Aorta (tissue), 5 donors: ENCODE measurements around the gene RFFL. TPM values are rescaled to one million over a fixed set of nuclear protein-coding genes. Genes with fewer than 3 reads are reported as not detected.
"Not testable (repeated sequence)": the region's sequence is repeated elsewhere in the genome, so short reads cannot be mapped to it uniquely, and the experiment has no call there.

Source experiments
- ATAC-seq: fragments of 200-7000 bp; cut with Tn5 transposase; one replicate; pipeline ENCODE4 v1.9.1; 2022; ENCODE audit warnings: moderate library complexity; ENCODE audit not compliant: low FRiP score
- DNase-seq, 2 donors: peaks; one replicate each; pipeline ENCODE4 v3.0.0-alpha.2; 2020
- H3K27ac ChIP-seq, 2 donors: one replicate each; pipeline ENCODE4 v1.5.1; 2013; ENCODE audit warnings: low read length in 2 of 2, mild to moderate bottlenecking in 2 of 2, moderate library complexity in 2 of 2, control low read depth in 1 of 2, inconsistent platforms in 1 of 2, low read depth in 1 of 2
- H3K27me3 ChIP-seq, 2 donors: one replicate each; pipeline ENCODE4 v1.6.1; 2013; ENCODE audit warnings: control low read depth in 1 of 2, low read length in 1 of 2, mild to moderate bottlenecking in 1 of 2, moderate library complexity in 1 of 2; ENCODE audit not compliant: insufficient read depth in 2 of 2, control insufficient read depth in 1 of 2
- H3K36me3 ChIP-seq, 2 donors: one replicate each; pipeline ENCODE4 v1.6.1; 2013; ENCODE audit warnings: control low read depth in 1 of 2, low read length in 1 of 2, mild to moderate bottlenecking in 1 of 2; ENCODE audit not compliant: insufficient read depth in 2 of 2, control insufficient read depth in 1 of 2
- H3K4me1 ChIP-seq, 2 donors: one replicate each; pipeline ENCODE4 v1.6.1; 2013; ENCODE audit warnings: low read length in 2 of 2, control low read depth in 1 of 2, mild to moderate bottlenecking in 1 of 2, moderate library complexity in 1 of 2; ENCODE audit not compliant: insufficient read depth in 2 of 2, control insufficient read depth in 1 of 2
- H3K4me3 ChIP-seq, 2 donors: one replicate each; pipeline ENCODE4 v1.5.1; 2013; ENCODE audit warnings: low read length in 2 of 2, control low read depth in 1 of 2, mild to moderate bottlenecking in 1 of 2
- H3K9me3 ChIP-seq: one replicate; pipeline ENCODE4 v1.6.1; 2013; ENCODE audit warnings: mild to moderate bottlenecking, low read length; ENCODE audit not compliant: control insufficient read depth
- WGBS, 2 donors: extraction: QIAGEN DNeasy Blood & Tissue Kit; methylation state at CpG; one replicate each; pipeline ENCODE4 v1.1.7; 2013; 5-methylcytosine and 5-hydroxymethylcytosine counted together
- intact Hi-C, 2 donors: fragments of 100-400 bp; cut with DNase I; formaldehyde crosslinking; loops; one replicate each; pipeline versions ENCODE4 v1.14.2 to v1.15.0; 2022
- polyA plus RNA-seq, 2 donors: library from polyadenylated mRNA; stranded (reverse); fragments of 200-250 nt; gene quantifications; one replicate each; pipeline ENCODE4 v1.2.3, GENCODE V29; 2013
- total RNA-seq, 2 donors: library from RNA; stranded (reverse); fragmentation: NEBNext Ultra II Directional; extraction: Animal tissue kit (Norgen Biotek cat#: 25700); gene quantifications; one replicate each; pipeline ENCODE4 v1.2.1, GENCODE V29; 2021
- donor health status: healthy with polysubstance abuse.
- donor health status: Bipolar disorder and iron deficiency.
- donor health status: DM: no; HTN: no; CAD: no.
- donor health status: DM: no; HTN: no; CAD: no.
- donor health status: DM: yes; HTN: yes; CAD: no.

Gene RFFL
- total and polyA plus RNA-seq, 4 donors, result 11.4 to 25.1 (median 22.2) TPM

DNA sequence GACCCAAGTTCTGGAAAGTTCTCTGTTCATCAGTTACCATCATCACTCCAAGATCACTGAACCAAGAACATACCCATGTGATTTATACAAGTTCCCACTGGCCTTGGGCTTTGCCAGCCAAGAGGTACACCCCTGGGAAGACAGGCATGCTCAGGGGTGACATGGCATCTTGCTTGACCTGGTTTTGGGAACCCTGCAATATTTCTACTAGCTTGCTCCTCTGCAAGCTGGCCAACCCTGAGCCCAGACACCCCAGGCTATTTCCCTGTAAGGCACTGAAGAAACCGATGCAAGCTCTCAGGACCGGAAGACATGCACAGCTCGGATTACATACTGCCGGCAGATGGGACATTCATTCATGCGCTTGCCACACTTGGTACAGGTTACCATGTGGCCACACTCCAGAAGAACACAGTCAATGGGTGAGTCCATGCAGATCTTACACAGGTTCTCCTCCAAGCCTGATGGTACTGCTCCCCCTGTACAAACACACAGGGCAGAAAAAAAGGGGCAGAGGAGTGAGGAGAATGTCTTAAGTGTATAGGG lies 51.8 kb downstream of the RFFL start:
- peaks cover 4 to 9% of the 10 kb centered on the region in 2 donors for H3K36me3 ChIP-seq
- WGBS, 2 donors, result 58 to 61% methylated on average over 5 of the region's 5 CpGs

DNA sequence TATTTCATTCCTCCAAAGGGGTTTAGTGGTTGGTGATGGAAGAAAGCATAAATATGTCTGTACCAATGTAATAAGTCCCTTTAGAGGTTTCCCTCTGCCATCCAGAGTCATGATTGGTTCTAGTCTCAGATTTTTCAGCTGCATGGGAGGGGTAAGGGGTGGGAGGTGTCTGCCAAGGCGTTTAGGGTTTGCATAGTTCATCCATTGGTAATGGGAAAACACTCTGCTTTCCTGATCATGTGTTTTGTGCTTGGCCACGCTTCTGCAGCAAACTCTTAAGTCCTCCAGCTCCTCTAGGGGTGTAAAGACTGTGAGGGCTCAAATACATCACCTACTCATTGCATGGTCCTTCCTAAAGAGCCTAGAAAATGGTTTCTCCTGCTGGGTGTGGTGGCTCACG lies 53.4 kb downstream of the RFFL start:
- 45 to 59% methylated on average over 3 of the region's 3 CpGs for WGBS, 2 donors
- H3K27ac ChIP-seq, result no peak overlapping the region
- DNase-seq, result no peak
- H3K27me3 ChIP-seq, result no peaks in the 10 kb centered on the region
- H3K4me1 ChIP-seq, result no peaks in the 10 kb centered on the region
- no peak overlapping the region for H3K4me3 ChIP-seq
- no peak for ATAC-seq
- H3K9me3 ChIP-seq, result no peaks in the 10 kb centered on the region
- peaks cover 4 to 9% of the 10 kb centered on the region in 2 donors for H3K36me3 ChIP-seq
- intact Hi-C loops, result no loop called here

More for the DNA sequence above, 51.8 kb downstream of the RFFL start:
- intact Hi-C loops, result no loop called here
- no peaks in the 10 kb centered on the region for H3K4me1 ChIP-seq
- no peak for ATAC-seq
- no peak overlapping the region for H3K4me3 ChIP-seq
- no peak overlapping the region for H3K27ac ChIP-seq
- H3K27me3 ChIP-seq, result no peaks in the 10 kb centered on the region
- H3K9me3 ChIP-seq, result no peaks in the 10 kb centered on the region
- DNase-seq, result no peak

DNA sequence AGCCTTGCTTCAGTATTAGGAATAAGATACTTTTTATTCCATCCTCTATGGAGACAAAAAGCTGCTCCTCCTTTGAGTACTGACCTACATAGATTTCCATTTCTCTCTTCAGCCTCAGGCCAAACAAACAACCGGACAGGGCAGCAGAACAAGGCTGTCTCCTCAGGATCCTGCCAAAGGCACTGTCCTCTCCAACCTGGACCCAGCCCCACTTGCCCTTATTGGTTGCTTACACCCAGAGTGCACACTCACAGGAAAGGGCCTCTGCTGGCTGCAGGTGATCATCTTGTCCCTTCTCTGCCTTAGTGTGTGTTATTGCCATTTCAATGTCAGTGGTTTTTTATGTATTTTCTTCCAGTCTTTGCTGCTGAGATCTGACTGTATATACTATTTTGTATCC lies 56.5 kb downstream of the RFFL start:
- DNase-seq (no peak), ATAC-seq (no peak)
- no peaks in the 10 kb centered on the region for H3K27me3 ChIP-seq
- no peak overlapping the region for H3K27ac ChIP-seq
- no peaks in the 10 kb centered on the region for H3K9me3 ChIP-seq
- no peak overlapping the region for H3K4me3 ChIP-seq
- intact Hi-C loops, result no loop called here
- H3K4me1 ChIP-seq, result no peaks in the 10 kb centered on the region
- WGBS, 2 donors, result 32 to 95% methylated on average over 1 of the region's 1 CpG
- peaks cover 9 to 11% of the 10 kb centered on the region in 2 donors for H3K36me3 ChIP-seq

DNA sequence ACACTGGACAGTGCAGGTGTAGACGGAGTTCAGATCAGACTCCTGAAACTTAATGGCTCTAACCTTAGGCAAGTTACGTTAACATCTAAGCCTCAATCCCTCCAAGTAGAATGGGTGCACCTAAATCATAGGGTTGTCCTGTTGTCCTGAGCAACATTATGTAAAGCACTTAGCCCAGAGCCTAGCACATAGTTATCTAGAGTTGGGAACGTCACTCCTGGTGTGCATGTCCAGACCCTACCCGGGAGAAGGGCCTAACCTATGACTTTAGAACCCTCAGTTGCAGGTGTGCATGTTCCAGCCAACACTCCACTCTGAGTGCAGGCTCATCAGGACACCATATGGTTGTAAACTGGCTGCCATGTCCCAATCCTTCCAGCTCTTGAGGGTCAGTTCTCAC lies 57.2 kb downstream of the RFFL start:
- no peak for ATAC-seq
- Histone ChIP-seq H3K36me3 (peaks cover 9 to 10% of the 10 kb centered on the region in 2 donors), H3K9me3 (no peaks in the 10 kb centered on the region), H3K27me3 (no peaks in the 10 kb centered on the region), H3K4me3 (no peak overlapping the region), H3K27ac (no peak overlapping the region), H3K4me1 (no peaks in the 10 kb centered on the region)
- no peak for DNase-seq
- intact Hi-C loops, result no loop called here
- 80 to 86% methylated on average over 4 of the region's 4 CpGs for WGBS, 2 donors

DNA sequence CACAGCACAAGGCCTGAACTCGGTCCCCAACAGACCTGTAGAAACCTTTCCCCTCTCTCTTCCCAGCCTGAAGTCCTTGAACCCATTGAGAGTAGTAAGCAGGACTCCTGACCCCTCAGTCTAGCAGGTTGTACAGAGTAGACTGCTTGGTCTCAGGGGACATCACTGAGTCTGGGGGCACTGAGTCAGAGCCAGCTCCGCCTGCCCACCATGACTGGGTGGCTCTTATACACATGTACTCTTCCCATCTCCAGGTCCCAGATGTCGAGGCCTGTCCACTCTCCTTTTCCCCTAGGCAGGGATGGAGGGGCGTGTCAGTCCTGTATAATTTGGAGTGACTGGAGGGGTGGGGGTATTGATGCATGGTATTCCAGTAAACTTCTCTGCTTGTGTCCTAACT lies 59.7 kb downstream of the RFFL start:
- H3K36me3 ChIP-seq, result peaks cover 9 to 11% of the 10 kb centered on the region in 2 donors
- H3K27ac ChIP-seq, result no peak overlapping the region
- no peak overlapping the region for H3K4me3 ChIP-seq
- no peaks in the 10 kb centered on the region for H3K4me1 ChIP-seq
- H3K27me3 ChIP-seq, result no peaks in the 10 kb centered on the region
- ATAC-seq, result no peak
- H3K9me3 ChIP-seq, result no peaks in the 10 kb centered on the region
- WGBS, 2 donors, result 93 to 98% methylated on average over 4 of the region's 4 CpGs
- no peak for DNase-seq
- intact Hi-C loops, result loop anchor here in 1 of 2 donors (5.0 kb wide), 1 partner anchor 84 kb away; no protein-coding TSS in a partner anchor

DNA sequence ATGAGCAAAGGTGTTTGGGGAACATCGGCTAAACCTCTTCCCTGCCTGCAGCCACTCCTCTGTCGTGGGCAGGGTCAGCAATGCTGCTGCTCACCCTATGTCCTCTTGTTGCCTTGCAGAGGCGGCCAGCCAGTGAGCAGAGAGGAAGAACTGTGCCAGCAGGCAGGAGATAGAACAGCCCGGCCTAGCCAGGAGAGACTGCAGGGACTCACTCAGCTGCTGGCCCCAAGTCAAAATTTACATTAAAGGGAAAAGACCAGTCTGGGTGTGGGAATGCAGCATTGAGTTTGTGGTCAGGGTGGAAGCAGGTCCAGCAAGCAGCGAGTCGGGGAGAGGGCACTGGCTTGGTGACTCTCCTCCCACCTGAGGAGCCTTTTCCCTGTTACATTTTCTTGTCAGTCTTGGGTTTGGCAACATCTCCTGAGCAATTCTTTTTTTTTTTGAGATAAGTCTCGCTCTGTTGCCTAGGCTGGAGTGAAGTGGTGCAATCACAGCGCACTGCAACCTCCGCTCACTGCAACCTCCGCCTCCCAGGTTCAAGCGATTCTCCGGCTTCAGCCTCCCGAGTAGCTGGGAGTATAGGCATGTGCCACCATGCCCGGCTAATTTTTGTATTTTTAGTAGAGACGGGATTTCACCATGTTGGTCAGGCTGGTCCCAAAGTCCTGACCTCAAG lies 60.5 kb downstream of the RFFL start:
- no peak overlapping the region for H3K27ac ChIP-seq
- H3K27me3 ChIP-seq, result no peaks in the 10 kb centered on the region
- DNase-seq (no peak), ATAC-seq (no peak)
- H3K36me3 ChIP-seq, result peaks cover 9 to 11% of the 10 kb centered on the region in 2 donors
- no peaks in the 10 kb centered on the region for H3K9me3 ChIP-seq
- H3K4me3 ChIP-seq, result no peak overlapping the region
- intact Hi-C loops, result loop anchor here in 1 of 2 donors (5.0 kb wide), 1 partner anchor 84 kb away; no protein-coding TSS in a partner anchor
- no peaks in the 10 kb centered on the region for H3K4me1 ChIP-seq
- 60 to 64% methylated on average over 15 of the region's 15 CpGs for WGBS, 2 donors

DNA sequence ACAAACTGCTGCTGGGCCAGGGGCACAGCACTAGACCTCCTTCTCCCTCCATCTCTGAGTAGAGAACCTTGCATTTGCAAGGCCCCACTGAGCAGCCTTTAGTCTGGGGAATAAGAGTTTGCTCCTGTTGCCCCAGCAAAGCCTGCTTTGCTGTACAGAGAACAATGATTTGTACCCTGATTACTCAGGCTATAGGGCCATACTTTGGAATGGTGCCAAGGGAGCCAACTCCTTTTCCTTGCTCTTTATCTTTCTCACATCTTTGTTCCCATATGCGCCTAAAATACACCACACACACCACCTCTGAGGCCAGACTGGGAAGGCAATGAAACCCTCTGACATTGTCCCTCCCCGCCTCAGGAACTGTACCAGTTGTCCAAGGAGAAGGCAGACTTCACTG lies 62.0 kb downstream of the RFFL start:
- Histone ChIP-seq H3K9me3 (no peaks in the 10 kb centered on the region), H3K4me3 (no peak overlapping the region), H3K36me3 (peaks cover 9% of the 10 kb centered on the region in 2 donors), H3K27ac (no peak overlapping the region), H3K27me3 (no peaks in the 10 kb centered on the region), H3K4me1 (no peaks in the 10 kb centered on the region)
- 84 to 87% methylated on average over 2 of the region's 2 CpGs for WGBS, 2 donors
- intact Hi-C loops, result loop anchor here in 1 of 2 donors (5.0 kb wide), 1 partner anchor 86 kb away; no protein-coding TSS in a partner anchor
- no peak for ATAC-seq
- DNase-seq, result no peak

DNA sequence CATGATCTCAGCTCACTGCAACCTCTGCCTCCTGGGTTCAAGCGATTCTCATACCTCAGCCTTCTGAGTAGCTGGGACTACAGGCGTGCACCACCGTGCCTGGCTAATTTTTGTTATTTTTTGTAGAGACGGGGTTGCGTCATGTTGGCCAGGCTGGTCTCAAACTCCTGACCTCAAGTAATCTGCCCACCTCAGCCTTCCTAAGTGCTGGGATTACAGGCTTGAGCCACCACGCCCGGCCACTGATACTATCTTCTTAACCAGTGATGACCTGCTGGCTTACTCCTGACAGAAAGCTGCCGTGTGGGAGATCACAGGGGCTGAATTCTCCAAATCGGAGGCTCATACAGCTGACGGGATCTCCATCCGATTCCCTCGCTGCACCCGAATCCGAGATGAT lies 62.5 kb downstream of the RFFL start:
- H3K27ac ChIP-seq, H3K9me3 ChIP-seq, H3K36me3 ChIP-seq, H3K4me1 ChIP-seq, ATAC-seq, H3K4me3 ChIP-seq, DNase-seq, H3K27me3 ChIP-seq: not testable (repeated sequence)
- intact Hi-C loops, result loop anchor here in 1 of 2 donors (5.0 kb wide), 1 partner anchor 86 kb away; no protein-coding TSS in a partner anchor
- 88 to 91% methylated on average over 14 of the region's 14 CpGs for WGBS, 2 donors

DNA sequence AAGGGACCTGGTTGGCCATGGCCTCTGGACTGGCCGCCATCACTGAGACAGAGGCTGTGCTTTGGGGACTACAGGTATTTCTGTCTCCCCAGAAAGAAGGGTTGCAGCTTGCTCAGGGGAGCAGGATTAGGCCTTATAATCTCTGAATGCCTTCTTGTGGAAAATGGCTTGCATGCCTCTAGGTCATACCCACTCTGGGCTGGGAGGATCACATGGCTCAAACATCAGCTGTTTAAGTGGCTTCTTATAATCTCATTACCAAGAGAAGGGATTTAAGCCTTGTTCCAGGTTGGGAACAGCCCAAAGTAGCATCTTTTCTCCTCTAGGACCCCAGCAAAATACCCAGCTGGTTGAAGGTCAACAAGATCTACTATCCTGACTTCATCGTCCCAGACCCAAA lies 64.1 kb downstream of the RFFL start:
- H3K27me3 ChIP-seq, result no peaks in the 10 kb centered on the region
- intact Hi-C loops, result no loop called here
- peaks cover 3 to 9% of the 10 kb centered on the region in 2 donors for H3K36me3 ChIP-seq
- ATAC-seq (no peak), DNase-seq (no peak)
- H3K4me3 ChIP-seq, result no peak overlapping the region
- no peaks in the 10 kb centered on the region for H3K4me1 ChIP-seq
- H3K27ac ChIP-seq, result no peak overlapping the region
- no peaks in the 10 kb centered on the region for H3K9me3 ChIP-seq
- 96 to 98% methylated on average over 2 of the region's 2 CpGs for WGBS, 2 donors
